ENCODE results near the gene HMBS. TPM values are rescaled to one million over a fixed set of nuclear protein-coding genes. Genes with fewer than 3 reads are reported as not detected.
"Not testable (repeated sequence)": the region's sequence is repeated elsewhere in the genome, so short reads cannot be mapped to it uniquely, and the experiment has no call there.

The HMBS gene
- total RNA-seq = 10 to 100 TPM in 8 of 9 donors, 1 to 10 TPM in 1; 8.1 to 24.1 (median 16.6) TPM
- 10 to 100 TPM; 28.8 to 34.0 TPM for polyA plus RNA-seq
- long read RNA-seq, donor 1, transcript HMBS-201 (14 exons, 1,501 nt) = major isoform, 28 of 36 reads
- long read RNA-seq, donor 1, partial matches to known transcripts = 1 of 36 reads
- long read RNA-seq, donor 1, other reads (novel, unspliced or antisense) = 7 of 36 reads
- long read RNA-seq, donor 2, transcript HMBS-201 (14 exons, 1,501 nt) = major isoform, 111 of 143 reads
- long read RNA-seq, donor 2, partial matches to known transcripts = 0 of 143 reads
- long read RNA-seq, donor 2, other reads (novel, unspliced or antisense) = 26 of 143 reads
- long read RNA-seq, donor 3, transcript HMBS-201 (14 exons, 1,501 nt) = major isoform, 28 of 42 reads
- long read RNA-seq, donor 3, partial matches to known transcripts = 5 of 42 reads
- long read RNA-seq, donor 3, other reads (novel, unspliced or antisense) = 6 of 42 reads

- peak within 1 kb of the TSS; percentile 49 to 89 (median 77) for H3K4me3 ChIP-seq
- intact Hi-C loops (cut with DNase I) = loop anchor here in 1 of 10 donors (2.0 to 10.0 kb wide), 2 partner anchors 28 to 110 kb away; partner anchors contain the start of gene HYOU1
- H3K27ac ChIP-seq = peak within 1 kb of the TSS; percentile 73 to 98 (median 91)
- TF ChIP-seq POLR2A (IDR thresholded peaks at IDR 0.05) (peak in 1 of 2 donors; percentile 47), CTCF (IDR thresholded peaks at IDR 0.05) (no peak)
- no peaks in the 10 kb centered on the region for H3K9me3 ChIP-seq
- ATAC-seq (peak; percentile 95 to 98 (median 98)), DNase-seq (peak; percentile 92 to 97 (median 95))
- H3K4me1 ChIP-seq = peaks cover 0 to 33% (median 11%) of the 10 kb centered on the region in 12 donors
- no peaks in the 10 kb centered on the region for H3K27me3 ChIP-seq
- peaks cover 0 to 34% (median 28%) of the 10 kb centered on the region in 9 donors for H3K36me3 ChIP-seq
- 0 to 1% (median 1%) methylated on average over 34 to 45 of the region's 45 CpGs for WGBS, 4 donors
Observed at GRCh38 chr11:119084663-119085436, at the start of gene HMBS. HMBS (plus strand) TSS chr11:119084881; CDS start chr11:119085034, 153 bp downstream.

- TF ChIP-seq POLR2A (IDR thresholded peaks at IDR 0.05) = no peak
- TF ChIP-seq CTCF (IDR thresholded peaks at IDR 0.05) = no peak
- 87% methylated on average over 5 of the region's 5 CpGs for WGBS, 4 donors
- no peaks in the 10 kb centered on the region for H3K9me3 ChIP-seq
- H3K27ac ChIP-seq = no peak overlapping the region
- ATAC-seq = no peak
- DNase-seq = no peak
- H3K4me3 ChIP-seq = no peak overlapping the region
- intact Hi-C loops (cut with DNase I) = no loop called here
- no peaks in the 10 kb centered on the region for H3K4me1 ChIP-seq
- no peaks in the 10 kb centered on the region for H3K36me3 ChIP-seq
- H3K27me3 ChIP-seq = no peaks in the 10 kb centered on the region
Observed at GRCh38 chr11:119038884-119039283, 45.8 kb upstream of the HMBS start.

GRCh38 chr11:119039471-119039870, 45.2 kb upstream of the HMBS start:
- intact Hi-C loops (cut with DNase I); H3K36me3 ChIP-seq: not testable (repeated sequence)

GRCh38 chr11:119041821-119042514, 42.7 kb upstream of the HMBS start:
- no peak overlapping the region for H3K4me3 ChIP-seq
- intact Hi-C loops (cut with DNase I) = no loop called here
- DNase-seq (no peak), ATAC-seq (no peak)
- H3K4me1 ChIP-seq = no peaks in the 10 kb centered on the region
- TF ChIP-seq CTCF (IDR thresholded peaks at IDR 0.05) (no peak), POLR2A (IDR thresholded peaks at IDR 0.05) (no peak)
- peaks cover 0 to 28% (median 22%) of the 10 kb centered on the region in 9 donors for H3K36me3 ChIP-seq
- H3K27ac ChIP-seq = no peak overlapping the region
- 91 to 96% (median 93%) methylated on average over 4 of the region's 4 CpGs for WGBS, 4 donors
- no peaks in the 10 kb centered on the region for H3K9me3 ChIP-seq
- H3K27me3 ChIP-seq = no peaks in the 10 kb centered on the region

More at GRCh38 chr11:119039471-119039870, 45.2 kb upstream of the HMBS start:
- not testable (repeated sequence) for H3K27ac ChIP-seq, ATAC-seq, DNase-seq, H3K9me3 ChIP-seq, H3K4me3 ChIP-seq, H3K4me1 ChIP-seq, H3K27me3 ChIP-seq
- 40 to 51% (median 48%) methylated on average over 9 to 11 of the region's 11 CpGs for WGBS, 4 donors

Data from heart left ventricle (tissue), 16 donors.